K562 (cell line): ENCODE data around the gene FASTK. TPM values are rescaled to one million over a fixed set of nuclear protein-coding genes. Genes with fewer than 3 reads are reported as not detected.
A peak's percentile ranks its signal among the peaks of the same experiment; 100 is the strongest.

Experiments
- ARID2 ChIP-seq: fragments of 450-650 bp; IDR thresholded peaks from 2 replicates; pipeline ENCODE4 v1.6.1; 2017; ENCODE audit warnings: antibody characterized with exemption, mild to moderate bottlenecking
- BDP1 ChIP-seq: IDR thresholded peaks from 3 replicates; pipeline ENCODE4 v1.6.1; 2011; ENCODE audit not compliant: insufficient read length, insufficient read depth
- CREB5 ChIP-seq: fragments of 250-450 bp; sonication (Bioruptor Pico); IDR thresholded peaks from 2 replicates; pipeline ENCODE4 v1.5.0; 2020; ENCODE audit warnings: mild to moderate bottlenecking
- CREM ChIP-seq: IDR thresholded peaks from 2 replicates; pipeline ENCODE4 v1.6.1; 2014; ENCODE audit warnings: antibody characterized with exemption, low read depth
- E2F8 ChIP-seq: fragments of 450-650 bp; IDR thresholded peaks from 2 replicates; pipeline ENCODE4 v1.7.1; 2018; ENCODE audit warnings: mild to moderate bottlenecking, low read depth; ENCODE audit not compliant: partially characterized antibody
- EWSR1 ChIP-seq: fragments of 450-650 bp; IDR thresholded peaks from 2 replicates; pipeline ENCODE4 v1.6.1; 2018; ENCODE audit warnings: borderline replicate concordance, mild to moderate bottlenecking, low read depth, moderate library complexity; ENCODE audit not compliant: partially characterized antibody
- HDGF ChIP-seq: fragments of 450-650 bp; IDR thresholded peaks from 2 replicates; pipeline ENCODE4 v1.6.1; 2016
- HMG20B ChIP-seq: fragments of 250-450 bp; sonication (Bioruptor Pico); IDR thresholded peaks from 2 replicates; pipeline ENCODE4 v1.5.0; 2021; ENCODE audit warnings: mild to moderate bottlenecking
- HNRNPUL1 ChIP-seq: fragments of 200-400 bp; formaldehyde crosslinking; IDR thresholded peaks from 2 replicates; pipeline ENCODE4 v1.6.1; 2017; ENCODE audit warnings: low read length
- MYNN ChIP-seq, 2 experiments: sonication (generic); formaldehyde crosslinking in 1 of 2; IDR thresholded peaks; 2 replicates each; pipeline versions ENCODE4 v1.5.0 to v1.6.1; 2016 to 2020; ENCODE audit warnings: antibody characterized with exemption in 1 of 2, missing genetic modification reagents in 1 of 2
- NEUROD1 ChIP-seq: fragments of 150-350 bp; IDR thresholded peaks from 2 replicates; pipeline ENCODE4 v1.6.1; 2014; ENCODE audit warnings: borderline replicate concordance, low read length, low read depth; ENCODE audit not compliant: partially characterized antibody
- NFIC ChIP-seq: fragments of 450-650 bp; IDR thresholded peaks from 2 replicates; pipeline ENCODE4 v1.6.1; 2017; ENCODE audit warnings: mild to moderate bottlenecking, inconsistent platforms
- NR4A1 ChIP-seq, 2 experiments: fragments of 250-450 bp in 1 of 2; fragments of 450-650 bp in 1 of 2; sonication (Bioruptor Pico) in 1 of 2; IDR thresholded peaks; 2 replicates each; pipeline versions ENCODE4 v1.4.0 to v1.6.1; 2016 to 2020; ENCODE audit warnings: mild to moderate bottlenecking in 2 of 2, missing compliant biosample characterization in 1 of 2, missing genetic modification characterization in 1 of 2, moderate library complexity in 1 of 2
- PHB2 ChIP-seq: fragments of 450-650 bp; IDR thresholded peaks from 2 replicates; pipeline ENCODE4 v1.6.1; 2017; ENCODE audit warnings: low read depth
- SNIP1 ChIP-seq: fragments of 450-650 bp; IDR thresholded peaks from 2 replicates; pipeline ENCODE4 v1.7.1; 2017; ENCODE audit warnings: low read depth, mild to moderate bottlenecking
- TARDBP ChIP-seq: fragments of 450-650 bp; IDR thresholded peaks from 2 replicates; pipeline ENCODE4 v1.6.1; 2016
- TSC22D4 ChIP-seq: fragments of 450-650 bp; IDR thresholded peaks from 2 replicates; pipeline ENCODE4 v1.6.1; 2016; ENCODE audit warnings: missing genetic modification characterization, missing biosample characterization, control low read depth
- ZKSCAN3 ChIP-seq: fragments of 250-450 bp; sonication (Bioruptor Pico); IDR thresholded peaks from 2 replicates; pipeline ENCODE4 v1.4.0; 2020
- ZMIZ1 ChIP-seq, 2 experiments: fragments of 150-350 bp in 1 of 2; IDR thresholded peaks; 2 replicates each; pipeline ENCODE4 v1.6.1; 2012 to 2016; ENCODE audit warnings: low read depth in 2 of 2, low read length in 2 of 2, mild to moderate bottlenecking in 1 of 2, moderate library complexity in 1 of 2
- ZNF124 ChIP-seq: sonication (generic); formaldehyde crosslinking; IDR thresholded peaks from 2 replicates; pipeline ENCODE4 v1.8.1; 2022; ENCODE audit warnings: missing genetic modification reagents
- ZNF134 ChIP-seq: fragments of 250-450 bp; sonication (Bioruptor Pico); conservative IDR thresholded peaks from 2 replicates; pipeline ENCODE4 v1.4.0; 2020
- ZNF830 ChIP-seq: fragments of 250-450 bp; sonication (Bioruptor Pico); IDR thresholded peaks from 2 replicates; pipeline ENCODE4 v1.5.0; 2021; ENCODE audit warnings: mild to moderate bottlenecking
- polyA plus RNA-seq, 8 experiments: library from polyadenylated mRNA; depleted of rRNA in 4 of 8; stranded (reverse) in 5 of 8; unstranded in 3 of 8; fragments of >200 nt; fragmentation: Nextera tagmentation in 2 of 8; fragmentation: Illumina TruSeq in 1 of 8; extraction: Ambion mirVana in 2 of 8; extraction: Trizol in 1 of 8; gene quantifications; 2 replicates each; pipeline versions ENCODE4 v1.2.1 to v1.2.3, GENCODE V29; 2011 to 2014; ENCODE audit warnings: inconsistent platforms in 1 of 8, missing spikeins in 1 of 8
- total RNA-seq, 7 experiments: library from RNA; depleted of rRNA in 6 of 7; stranded (reverse); fragments of >200 nt in 6 of 7; fragmentation: Illumina TruSeq in 2 of 7; extraction: Trizol in 2 of 7; gene quantifications; 2 replicates each; pipeline versions ENCODE4 v1.2.1 to v1.2.3, GENCODE V29; 2011 to 2021; ENCODE audit warnings: low replicate concordance in 1 of 7

FASTK gene
- total and polyA plus RNA-seq, 9 of the 15 experiments (the other 6 are each of a cell fraction or from before 2014, with no cell fraction given) = 0.51 to 150 (median 48.2) TPM

GRCh38 chr7:151038951-151039849, 41.4 kb downstream of the FASTK start (continued):
- TF ChIP-seq ZNF830 (CRISPR knock-in tag) (no peak), MYNN (IDR thresholded peaks at IDR 0.05) (peak; percentile 91), MYNN (CRISPR knock-in tag; IDR thresholded peaks at IDR 0.05) (no peak), ZNF124 (CRISPR knock-in tag) (no peak), TARDBP (peak; percentile 77; the same call in 1 of the 2 replicates), ZNF134 (no peak; the same call in 1 of the 2 replicates), HMG20B (CRISPR knock-in tag) (no peak), CREM (peak; percentile 86), ZKSCAN3 (CRISPR knock-in tag) (no peak), HNRNPUL1 (no peak), TSC22D4 (tag) (no peak), ZMIZ1 (IDR thresholded peaks at IDR 0.05; ENCODE audit: low read depth in 2 of 2, low read length in 2 of 2) (peak in 1 of 2 experiments; percentile 82; a peak in 1 of 4 replicates), NR4A1 (CRISPR knock-in tag; IDR thresholded peaks at IDR 0.05) (no peak; the same call in 1 of the 2 replicates), NR4A1 (tag; IDR thresholded peaks at IDR 0.05) (0 out of 2 replicates have a peak, but pooled peaks have one; percentile 38), HDGF (peak; percentile 81), SNIP1 (no peak), NFIC (peak; percentile 100), E2F8 (peak; percentile 28), PHB2 (no peak), BDP1 (no peak), NEUROD1 (peak; percentile 95), CREB5 (CRISPR knock-in tag) (no peak), ARID2 (no peak), EWSR1 (no peak)
